G401.6 (cell line): ENCODE measurements around the gene PREB.

Experiments
- FAIRE-seq: peaks from 2 replicates; lab custom pipeline; 2012; peaks lifted over from hg19 to GRCh38; lab: Jason Lieb, UNC

Gene PREB

DNA sequence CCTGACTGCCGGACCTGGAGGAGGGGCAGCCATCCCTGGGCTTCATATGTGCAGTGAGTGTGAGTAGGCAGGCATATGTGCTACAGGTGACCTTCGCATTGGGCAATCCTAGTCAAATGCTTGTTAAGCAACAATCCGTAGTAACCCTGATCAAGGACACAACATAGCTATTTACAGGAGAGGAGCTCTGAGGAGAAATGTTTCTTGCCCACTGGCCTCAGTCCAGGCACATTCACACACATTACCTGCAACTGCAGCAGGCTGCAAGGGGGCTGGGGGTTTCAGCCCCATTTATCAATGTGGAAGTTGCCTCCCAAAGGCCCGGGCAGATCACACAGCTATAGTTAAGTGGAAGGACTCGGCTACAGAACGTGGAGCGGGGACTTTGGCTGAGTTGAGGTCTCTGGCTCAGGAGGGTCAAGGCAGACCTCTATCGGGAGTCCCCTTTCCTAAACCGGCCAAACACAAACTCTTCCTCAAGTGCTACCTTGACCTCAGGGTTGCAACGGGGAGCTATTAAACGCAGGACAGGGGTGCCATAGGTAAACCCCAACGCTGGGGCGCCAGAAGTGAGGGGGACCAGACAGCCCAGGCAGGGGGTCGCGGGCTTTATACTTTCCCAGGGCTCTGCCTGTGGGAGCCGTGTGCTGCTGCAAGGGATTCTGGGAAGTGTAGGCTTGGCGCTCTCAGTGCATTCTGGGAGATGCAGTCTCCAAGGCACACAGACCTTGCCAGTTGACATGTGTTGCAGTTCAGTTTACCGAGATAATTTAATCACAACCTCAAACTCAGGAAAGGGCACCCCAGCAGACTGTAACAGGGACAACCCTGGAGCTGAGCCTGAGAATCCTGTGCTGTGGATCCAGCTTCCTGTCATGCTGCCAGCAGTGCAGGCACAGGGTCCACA, 38.4 kb downstream of the PREB start:
- no peak for FAIRE-seq

- no peak for FAIRE-seq
These were observed 39.0 kb downstream of the PREB start for GRCh38 chr2:27095427-27095744.

DNA sequence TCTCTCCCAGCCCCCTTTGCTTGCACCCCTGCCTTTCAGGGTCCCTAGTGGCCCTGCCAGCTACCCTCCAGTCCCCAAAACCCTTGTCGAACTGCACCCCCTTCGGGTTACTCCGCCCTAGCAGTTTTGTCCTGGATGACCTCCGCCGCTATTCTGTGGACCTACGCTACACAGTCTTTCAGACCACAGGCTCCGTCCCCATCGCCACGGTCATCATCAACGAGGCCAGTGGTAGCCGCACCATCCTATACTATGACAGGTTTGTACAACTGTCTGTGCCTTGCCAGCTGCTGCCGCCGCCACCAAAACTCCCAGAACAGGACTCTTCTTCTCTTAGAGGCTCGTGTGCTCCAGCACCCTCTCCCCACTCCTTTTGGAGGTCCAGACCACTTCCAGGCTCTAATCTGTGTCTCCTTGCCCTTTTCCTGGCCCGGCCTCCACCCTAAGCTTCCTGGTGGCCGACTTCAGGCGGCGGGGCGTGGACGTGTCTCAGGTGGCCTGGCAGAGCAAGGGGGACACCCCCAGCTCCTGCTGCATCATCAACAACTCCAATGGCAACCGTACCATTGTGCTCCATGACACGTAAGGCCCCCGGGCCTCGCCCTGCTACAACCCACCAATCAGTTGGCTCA, 40.0 kb downstream of the PREB start:
- FAIRE-seq, result no peak

GRCh38 chr2:27093430-27094352, 40.7 kb downstream of the PREB start:
- no peak for FAIRE-seq

DNA sequence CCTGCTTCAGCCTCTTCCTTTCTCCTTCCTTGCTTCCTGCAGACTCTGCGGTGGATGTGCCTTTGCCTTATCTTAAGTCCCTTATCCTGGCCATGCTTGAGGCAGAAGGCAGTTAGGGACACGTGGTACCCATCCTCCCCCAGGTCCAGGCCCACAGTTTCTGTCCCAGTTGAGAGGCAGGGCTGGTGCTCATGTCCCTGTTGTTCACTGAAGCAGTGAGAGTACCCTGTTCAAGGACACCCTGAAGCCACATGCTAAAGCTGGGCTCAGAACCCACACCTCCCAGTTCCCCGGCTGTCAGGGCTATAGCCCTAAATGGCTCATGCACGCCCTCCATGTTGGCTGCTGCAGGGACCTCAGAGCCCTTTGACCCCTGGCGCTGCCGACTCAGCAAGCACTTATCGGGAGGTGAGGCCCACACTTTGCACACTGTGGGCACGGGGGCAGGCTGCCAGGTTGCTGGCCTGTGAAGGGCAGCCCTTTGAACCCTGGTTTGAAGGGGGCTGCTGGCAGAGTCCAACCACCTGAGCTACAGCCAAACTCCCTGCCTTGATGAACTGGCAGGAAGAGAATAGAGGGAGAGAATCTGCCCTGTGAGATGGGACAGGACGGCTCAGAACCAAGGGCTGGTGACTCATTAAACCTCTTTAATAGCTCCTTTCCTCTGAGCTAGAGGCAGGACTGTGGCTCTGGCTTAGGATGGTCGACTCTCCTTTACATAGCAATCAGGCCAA, 41.6 kb downstream of the PREB start:
- FAIRE-seq, result no peak

DNA sequence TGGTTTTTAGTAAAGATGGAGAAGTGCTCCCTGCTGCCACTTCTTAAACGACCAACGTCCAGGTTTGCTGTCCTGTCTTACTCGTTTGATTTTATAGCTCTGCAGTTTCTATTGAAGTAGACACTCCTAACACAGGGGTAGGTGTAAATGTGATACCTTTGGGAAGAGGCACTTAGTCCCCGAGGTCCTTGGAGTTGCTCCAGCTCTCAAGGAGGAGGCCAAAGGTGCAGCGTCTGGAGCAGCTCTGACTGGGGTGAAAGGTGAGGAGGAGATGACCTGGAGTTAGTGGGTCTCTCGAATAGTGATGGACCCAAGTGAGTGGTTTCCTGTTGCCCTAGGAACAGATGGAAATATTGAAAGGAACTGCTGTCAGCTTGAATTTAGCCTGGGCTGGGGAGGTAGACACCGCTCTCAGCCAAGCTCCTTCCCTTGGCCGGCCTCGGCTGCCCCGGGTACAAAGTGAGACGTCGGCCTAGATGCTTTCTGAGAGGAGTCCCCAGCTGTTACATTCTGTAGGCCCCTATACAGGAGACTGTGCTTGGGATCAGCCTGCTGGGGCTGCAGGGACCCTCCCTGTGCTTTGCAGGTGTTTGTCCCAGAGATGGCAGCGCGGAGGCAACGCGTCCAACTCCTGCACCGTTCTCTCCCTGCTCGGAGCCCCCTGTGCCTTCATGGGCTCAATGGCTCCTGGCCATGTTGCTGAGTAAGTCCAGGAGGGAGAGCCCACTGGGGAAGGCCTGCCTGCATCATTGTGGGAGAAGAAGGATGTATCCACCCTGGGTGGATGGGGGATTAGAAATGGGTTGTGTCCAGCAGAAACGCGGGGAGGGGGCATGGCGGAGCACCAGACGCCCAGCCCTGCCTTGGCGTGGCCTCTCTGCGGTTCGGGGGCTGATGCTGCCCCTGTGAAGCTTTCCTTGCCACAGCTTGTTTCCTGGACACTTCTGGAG, 42.4 kb downstream of the PREB start:
- no peak for FAIRE-seq

DNA sequence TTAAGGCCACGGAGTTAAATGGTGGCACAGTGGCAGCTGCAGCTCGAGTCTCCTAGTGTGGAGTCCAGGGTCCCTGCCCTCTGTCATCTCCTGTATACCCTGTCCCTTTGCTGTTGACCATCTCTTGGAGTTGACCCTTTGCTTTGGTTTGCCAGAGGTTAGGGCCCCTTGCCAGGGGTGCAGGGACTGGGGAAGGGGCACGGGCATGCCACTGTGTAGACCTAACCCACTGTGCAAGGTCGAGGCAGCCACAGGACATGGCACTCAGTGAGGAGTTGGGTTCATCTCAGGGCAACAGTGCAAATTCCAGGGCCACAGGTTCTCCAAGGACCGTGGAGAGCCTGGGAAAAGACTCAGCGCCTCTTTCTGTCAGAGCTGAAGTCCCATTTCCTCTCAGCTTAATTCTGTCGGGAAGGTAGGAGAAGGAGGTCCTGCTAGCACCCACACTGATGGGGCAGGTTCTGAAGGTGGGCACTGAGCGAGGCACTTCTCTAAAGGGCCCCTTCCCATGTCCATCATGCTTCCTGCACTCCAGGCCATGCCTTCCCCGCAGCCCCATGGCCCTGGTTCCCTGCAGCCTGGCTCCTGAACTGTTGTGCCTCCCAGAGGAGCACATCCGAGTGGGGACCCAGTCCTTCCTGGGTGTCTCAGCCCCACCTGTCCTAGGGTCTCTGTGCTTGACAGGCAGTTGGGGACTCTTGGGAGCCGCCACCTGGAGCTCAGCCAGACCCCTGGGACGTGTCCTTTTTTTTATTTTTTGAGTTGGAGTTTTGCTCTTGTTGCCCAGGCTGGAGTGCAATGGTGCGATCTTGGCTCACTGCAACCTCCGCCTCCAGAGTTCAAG, 45.1 kb downstream of the PREB start:
- no peak for FAIRE-seq

DNA sequence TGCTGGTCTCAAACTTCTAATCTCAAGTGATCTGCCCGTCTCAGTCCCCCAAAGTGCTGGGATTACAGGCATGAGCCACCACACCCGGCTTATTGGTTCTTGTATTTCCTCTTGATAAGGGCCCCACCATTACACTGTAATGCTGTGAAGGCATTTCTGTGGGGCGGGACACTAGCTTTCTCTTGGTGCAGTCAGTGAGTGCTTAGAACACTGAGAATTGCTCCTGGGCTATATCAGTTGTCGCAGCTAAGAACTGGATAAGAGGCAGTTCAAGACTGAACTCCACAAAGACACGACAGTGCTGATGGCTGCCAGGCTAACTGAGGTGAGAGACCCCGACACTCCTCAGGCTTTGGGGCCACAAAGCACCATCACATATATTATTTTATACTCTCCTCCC, 45.8 kb downstream of the PREB start:
- FAIRE-seq, result no peak

DNA sequence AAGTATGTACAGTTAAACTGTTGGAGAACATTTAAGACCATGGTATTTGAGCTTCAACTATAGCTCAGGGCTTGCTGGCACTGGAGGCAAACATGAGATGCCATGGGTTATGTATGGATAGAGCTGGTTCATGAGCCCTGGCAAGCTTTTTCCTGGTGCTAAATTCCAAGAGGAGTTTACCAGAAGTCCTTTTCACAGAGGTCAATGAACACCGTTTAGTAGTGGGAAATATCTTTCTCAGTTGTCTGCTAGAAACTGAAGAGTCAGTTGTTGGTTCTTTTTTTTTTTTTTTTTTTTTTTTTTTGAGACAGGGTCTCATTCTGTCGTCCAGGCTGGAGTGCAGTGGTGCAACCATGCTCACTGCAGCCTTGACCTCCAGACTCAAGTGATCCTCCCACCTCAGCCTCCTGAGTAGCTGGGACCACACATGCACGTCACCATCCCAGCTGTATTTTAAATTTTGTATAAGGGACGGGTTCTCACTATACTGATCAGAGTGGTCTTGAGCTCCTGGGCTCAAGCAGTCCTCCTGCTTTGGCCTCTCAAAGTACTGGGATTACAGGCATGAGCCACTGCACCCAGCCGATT, 46.5 kb downstream of the PREB start:
- no peak for FAIRE-seq

DNA sequence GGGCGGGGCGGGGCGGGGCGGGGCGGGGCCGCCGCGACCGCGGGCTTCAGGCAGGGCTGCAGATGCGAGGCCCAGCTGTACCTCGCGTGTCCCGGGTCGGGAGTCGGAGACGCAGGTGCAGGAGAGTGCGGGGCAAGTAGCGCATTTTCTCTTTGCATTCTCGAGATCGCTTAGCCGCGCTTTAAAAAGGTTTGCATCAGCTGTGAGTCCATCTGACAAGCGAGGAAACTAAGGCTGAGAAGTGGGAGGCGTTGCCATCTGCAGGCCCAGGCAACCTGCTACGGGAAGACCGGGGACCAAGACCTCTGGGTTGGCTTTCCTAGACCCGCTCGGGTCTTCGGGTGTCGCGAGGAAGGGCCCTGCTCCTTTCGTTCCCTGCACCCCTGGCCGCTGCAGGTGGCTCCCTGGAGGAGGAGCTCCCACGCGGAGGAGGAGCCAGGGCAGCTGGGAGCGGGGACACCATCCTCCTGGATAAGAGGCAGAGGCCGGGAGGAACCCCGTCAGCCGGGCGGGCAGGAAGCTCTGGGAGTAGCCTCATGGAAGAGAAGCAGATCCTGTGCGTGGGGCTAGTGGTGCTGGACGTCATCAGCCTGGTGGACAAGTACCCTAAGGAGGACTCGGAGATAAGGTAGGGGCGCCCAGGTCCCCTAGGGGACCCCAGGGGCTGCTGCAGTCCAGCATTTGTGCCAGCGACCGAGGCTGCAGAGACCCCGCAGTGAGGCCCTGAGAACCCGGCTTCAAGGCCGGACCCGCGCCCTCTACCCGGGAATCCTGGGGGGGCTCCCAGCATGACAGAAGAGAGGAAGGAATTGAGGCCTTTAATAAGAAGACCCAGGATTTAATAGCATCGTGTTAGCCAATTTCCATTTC, 47.5 kb downstream of the PREB start, which contains the start of gene KHK:
Gene KHK, plus strand, starts transcription at position 49 of the 870 bp plus-strand sequence. Its CDS starts 488 bp downstream, at position 537.
- FAIRE-seq, result no peak

DNA sequence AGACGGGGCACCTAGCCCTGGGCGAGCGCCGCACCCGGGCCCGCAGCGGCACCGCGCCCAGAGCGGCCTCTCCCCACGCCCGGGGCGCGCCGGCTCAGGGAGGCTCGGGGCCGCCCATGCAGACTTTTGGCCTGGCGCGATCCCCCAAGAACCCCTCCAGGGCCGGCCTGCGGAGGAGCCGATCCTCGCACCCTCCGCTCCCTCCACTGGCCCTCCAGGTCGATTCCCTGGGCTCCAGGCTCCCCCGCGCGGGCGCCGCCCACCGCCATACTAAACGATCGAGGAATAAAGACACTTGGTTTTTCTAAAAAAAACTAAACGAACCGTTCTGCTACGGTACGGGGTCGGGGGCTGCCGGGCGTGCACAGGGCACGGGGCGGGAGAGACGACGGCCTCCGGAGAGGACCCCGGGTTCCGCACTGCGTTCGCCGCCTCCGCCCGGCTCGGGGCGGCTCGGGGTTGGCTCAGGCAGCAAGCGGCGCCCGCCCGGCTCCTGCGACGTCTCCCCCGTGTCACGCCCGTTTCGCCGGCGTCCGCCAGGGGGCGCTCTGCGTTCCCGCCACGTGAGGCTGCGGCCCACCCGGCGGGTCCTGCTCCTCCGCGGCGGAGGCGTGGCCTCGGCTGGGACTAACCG, 48.2 kb downstream of the PREB start:
- no peak for FAIRE-seq

GRCh38 chr2:27085673-27086089, 48.8 kb downstream of the PREB start:
- FAIRE-seq, result no peak

GRCh38 chr2:27085062-27085672, 49.3 kb downstream of the PREB start:
- no peak for FAIRE-seq

DNA sequence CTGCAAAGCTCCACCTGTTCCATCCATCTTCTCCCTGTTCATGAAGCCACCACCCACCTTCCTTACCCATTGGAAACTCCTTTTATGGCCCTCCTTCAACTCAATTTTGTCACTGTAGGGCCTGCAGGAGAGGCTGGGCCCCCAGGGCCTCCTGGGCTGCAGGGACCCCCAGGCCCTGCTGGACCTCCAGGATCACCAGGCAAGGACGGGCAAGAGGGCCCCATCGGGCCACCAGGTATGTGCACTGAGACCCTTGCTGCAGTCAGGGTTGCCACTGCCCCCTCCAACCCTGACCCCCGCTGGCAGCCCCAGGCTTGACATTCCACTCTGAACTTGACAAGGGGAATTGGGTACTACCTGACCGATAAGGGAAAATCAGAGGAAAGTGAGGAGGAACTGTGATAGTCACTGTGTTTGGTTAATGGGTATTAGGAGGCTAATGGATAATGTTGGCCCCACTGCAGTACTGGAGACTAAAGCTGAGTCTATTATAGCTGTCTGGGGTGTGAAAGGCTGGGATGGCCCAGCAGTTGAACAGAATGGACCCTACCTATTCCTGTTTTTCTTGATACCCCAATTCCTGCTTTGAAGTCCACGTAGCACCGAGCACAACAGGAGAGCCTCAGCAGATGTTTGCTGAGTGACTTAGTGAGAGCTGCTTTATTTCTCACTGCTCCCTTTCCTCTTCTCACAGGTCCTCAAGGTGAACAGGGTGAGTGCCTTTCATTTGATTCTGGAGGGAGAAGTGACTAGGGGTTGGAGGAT, 50.0 kb downstream of the PREB start:
- FAIRE-seq, result no peak

DNA sequence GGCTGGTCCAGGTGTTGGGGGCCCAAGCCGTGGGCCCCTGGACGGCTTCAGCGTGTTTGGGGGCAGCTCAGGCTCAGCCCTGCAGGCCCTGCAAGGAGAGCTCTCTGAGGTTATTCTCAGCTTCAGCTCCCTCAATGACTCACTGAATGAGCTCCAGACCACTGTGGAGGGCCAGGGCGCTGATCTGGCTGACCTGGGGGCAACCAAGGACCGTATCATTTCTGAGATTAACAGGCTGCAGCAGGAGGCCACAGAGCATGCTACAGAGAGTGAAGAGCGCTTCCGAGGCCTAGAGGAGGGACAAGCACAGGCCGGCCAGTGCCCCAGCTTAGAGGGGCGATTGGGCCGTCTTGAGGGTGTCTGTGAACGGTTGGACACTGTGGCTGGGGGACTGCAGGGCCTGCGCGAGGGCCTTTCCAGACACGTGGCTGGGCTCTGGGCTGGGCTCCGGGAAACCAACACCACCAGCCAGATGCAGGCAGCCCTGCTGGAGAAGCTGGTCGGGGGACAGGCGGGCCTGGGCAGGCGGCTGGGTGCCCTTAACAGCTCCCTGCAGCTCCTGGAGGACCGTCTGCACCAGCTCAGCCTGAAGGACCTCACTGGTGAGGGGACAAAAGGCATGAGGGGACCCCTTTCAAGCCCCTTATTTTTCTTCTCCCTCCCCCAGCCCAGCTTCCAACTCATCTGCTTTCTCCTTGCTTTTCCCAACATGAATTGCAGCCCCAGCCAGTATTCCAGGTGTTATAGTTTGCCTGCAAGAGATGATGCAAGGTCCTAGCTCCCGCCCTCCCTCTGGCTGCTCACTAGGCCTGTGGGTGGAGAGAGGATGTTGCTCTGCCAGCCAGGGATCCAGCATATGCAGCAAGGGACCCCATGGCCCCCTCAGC, 50.8 kb downstream of the PREB start:
- FAIRE-seq, result no peak
